GM19467 (cell line): ENCODE measurements around the gene CLCN4.

ENCODE experiments used
- ATAC-seq: cut with Tn5 transposase; IDR thresholded peaks from one replicate; pipeline ENCODE4 v1.9.1; 2021; ENCODE audit warnings: mild to moderate bottlenecking, moderate library complexity; ENCODE audit not compliant: unreplicated experiment

The CLCN4 gene

GRCh38 chrX:10128386-10128785, 28.4 kb upstream of the CLCN4 start:
- no peak for ATAC-seq

GRCh38 chrX:10129229-10129628, 27.5 kb upstream of the CLCN4 start:
- no peak for ATAC-seq

GRCh38 chrX:10130354-10130753, 26.4 kb upstream of the CLCN4 start:
- ATAC-seq: no peak

GRCh38 chrX:10133980-10134676, 22.6 kb upstream of the CLCN4 start:
- ATAC-seq: no peak

- ATAC-seq: no peak
Observed at GRCh38 chrX:10134921-10135320, 21.9 kb upstream of the CLCN4 start.

GRCh38 chrX:10135561-10136399, 21.0 kb upstream of the CLCN4 start:
- no peak for ATAC-seq

GRCh38 chrX:10138726-10139125, 18.0 kb upstream of the CLCN4 start:
- no peak for ATAC-seq

GRCh38 chrX:10140264-10140663, 16.5 kb upstream of the CLCN4 start:
- no peak for ATAC-seq

- no peak for ATAC-seq
Observed at GRCh38 chrX:10142041-10142599, 14.7 kb upstream of the CLCN4 start.

- no peak for ATAC-seq
Observed at GRCh38 chrX:10143071-10143983, 13.4 kb upstream of the CLCN4 start.

GRCh38 chrX:10146346-10146745, 10.4 kb upstream of the CLCN4 start:
- no peak for ATAC-seq

GRCh38 chrX:10152086-10152485, 4.7 kb upstream of the CLCN4 start:
- no peak for ATAC-seq

- no peak for ATAC-seq
Observed at GRCh38 chrX:10155137-10155536, 1.6 kb upstream of the CLCN4 start.

- ATAC-seq: no peak
Observed at GRCh38 chrX:10157032-10157341, 212 bp downstream of the CLCN4 start.

GRCh38 chrX:10157543-10157942, 768 bp downstream of the CLCN4 start:
- no peak for ATAC-seq

- ATAC-seq: no peak
Observed at GRCh38 chrX:10158279-10159144, 1.7 kb downstream of the CLCN4 start.

- ATAC-seq: no peak
Observed at GRCh38 chrX:10159145-10159468, 2.3 kb downstream of the CLCN4 start.

- ATAC-seq: no peak
Observed at GRCh38 chrX:10160211-10160610, 3.4 kb downstream of the CLCN4 start.

GRCh38 chrX:10163031-10163430, 6.3 kb downstream of the CLCN4 start:
- ATAC-seq: no peak

GRCh38 chrX:10164879-10165278, 8.1 kb downstream of the CLCN4 start:
- no peak for ATAC-seq
